VCaP (cell line): Measurements from ENCODE around the gene OOEP.
A peak's percentile ranks its signal among the peaks of the same experiment; 100 is the strongest.
"Not testable (repeated sequence)": the region's sequence is repeated elsewhere in the genome, so short reads cannot be mapped to it uniquely, and the experiment has no call there.

ENCODE experiments used
- H3K27ac ChIP-seq: fragments of 450-650 bp; 2 replicates; pipeline ENCODE4 v1.5.1; 2017
- TF ChIP-seq, protein P1 (sequence below): fragments of 450-650 bp; conservative IDR thresholded peaks from 2 replicates; pipeline ENCODE4 v1.5.1; 2017; ENCODE audit warnings: mild to moderate bottlenecking, moderate library complexity

The OOEP gene

DNA sequence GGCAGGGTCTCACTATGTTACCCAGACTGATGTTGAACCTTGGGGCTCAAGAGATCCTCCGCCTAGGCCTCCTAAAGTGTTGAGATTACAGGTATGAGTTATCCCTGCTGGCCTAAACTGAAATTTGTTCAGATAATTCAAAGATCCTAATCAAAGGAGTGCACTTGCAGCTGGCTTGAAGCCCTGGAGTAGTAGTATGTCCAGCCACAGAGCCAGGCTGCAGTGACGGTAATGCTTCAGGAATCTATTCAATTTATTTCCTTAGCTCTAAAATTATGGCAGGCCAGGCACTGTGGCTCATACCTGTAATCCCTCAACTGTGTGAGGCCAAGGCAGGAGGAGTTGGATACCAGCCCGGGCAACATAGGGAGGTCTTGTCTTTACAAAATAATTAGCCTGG is 23.6 kb upstream of the OOEP start:
- no peak overlapping the region for H3K27ac ChIP-seq
- TF ChIP-seq, protein P1, sequence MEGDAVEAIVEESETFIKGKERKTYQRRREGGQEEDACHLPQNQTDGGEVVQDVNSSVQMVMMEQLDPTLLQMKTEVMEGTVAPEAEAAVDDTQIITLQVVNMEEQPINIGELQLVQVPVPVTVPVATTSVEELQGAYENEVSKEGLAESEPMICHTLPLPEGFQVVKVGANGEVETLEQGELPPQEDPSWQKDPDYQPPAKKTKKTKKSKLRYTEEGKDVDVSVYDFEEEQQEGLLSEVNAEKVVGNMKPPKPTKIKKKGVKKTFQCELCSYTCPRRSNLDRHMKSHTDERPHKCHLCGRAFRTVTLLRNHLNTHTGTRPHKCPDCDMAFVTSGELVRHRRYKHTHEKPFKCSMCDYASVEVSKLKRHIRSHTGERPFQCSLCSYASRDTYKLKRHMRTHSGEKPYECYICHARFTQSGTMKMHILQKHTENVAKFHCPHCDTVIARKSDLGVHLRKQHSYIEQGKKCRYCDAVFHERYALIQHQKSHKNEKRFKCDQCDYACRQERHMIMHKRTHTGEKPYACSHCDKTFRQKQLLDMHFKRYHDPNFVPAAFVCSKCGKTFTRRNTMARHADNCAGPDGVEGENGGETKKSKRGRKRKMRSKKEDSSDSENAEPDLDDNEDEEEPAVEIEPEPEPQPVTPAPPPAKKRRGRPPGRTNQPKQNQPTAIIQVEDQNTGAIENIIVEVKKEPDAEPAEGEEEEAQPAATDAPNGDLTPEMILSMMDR: no peak

DNA sequence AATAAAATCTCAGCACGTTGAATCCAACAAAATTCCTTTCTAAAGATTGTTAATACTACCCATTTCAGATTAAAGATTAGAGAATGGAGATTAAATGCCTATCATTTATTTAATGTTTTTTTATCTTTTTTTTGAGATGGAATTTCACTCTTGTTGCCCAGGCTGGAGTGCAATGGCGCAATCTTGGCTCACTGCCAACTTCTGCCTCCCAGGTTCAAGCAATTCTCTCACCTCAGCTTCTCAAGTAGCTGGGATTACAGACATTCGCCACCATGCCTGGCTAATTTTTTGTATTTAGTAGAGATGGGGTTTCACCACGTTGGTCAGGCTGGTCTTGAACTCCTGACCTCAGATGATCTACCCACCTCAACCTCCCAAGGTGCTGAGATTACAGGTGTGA is 22.5 kb upstream of the OOEP start:
- not testable (repeated sequence) for H3K27ac ChIP-seq

DNA sequence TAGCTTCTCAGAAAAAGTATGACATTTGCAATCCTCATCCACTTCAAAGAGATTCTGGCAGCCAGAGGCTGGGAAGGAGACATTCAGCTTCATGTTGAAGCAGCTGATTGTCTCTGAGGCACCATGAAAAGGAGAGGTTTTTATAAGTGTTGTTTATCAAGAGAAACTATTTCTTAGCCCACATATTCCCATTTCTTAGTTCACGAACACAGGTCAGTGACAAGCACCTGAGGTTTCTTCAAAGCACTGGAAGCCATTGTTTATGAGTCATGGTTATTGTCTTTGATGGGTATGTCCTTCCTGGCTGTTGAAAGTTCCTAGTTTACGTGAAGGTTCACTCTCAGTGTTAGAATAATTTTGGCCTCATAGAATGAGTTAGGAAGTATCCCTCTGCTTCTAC is 22.0 kb upstream of the OOEP start:
- TF ChIP-seq, protein P1: no peak
- H3K27ac ChIP-seq: no peak overlapping the region

DNA sequence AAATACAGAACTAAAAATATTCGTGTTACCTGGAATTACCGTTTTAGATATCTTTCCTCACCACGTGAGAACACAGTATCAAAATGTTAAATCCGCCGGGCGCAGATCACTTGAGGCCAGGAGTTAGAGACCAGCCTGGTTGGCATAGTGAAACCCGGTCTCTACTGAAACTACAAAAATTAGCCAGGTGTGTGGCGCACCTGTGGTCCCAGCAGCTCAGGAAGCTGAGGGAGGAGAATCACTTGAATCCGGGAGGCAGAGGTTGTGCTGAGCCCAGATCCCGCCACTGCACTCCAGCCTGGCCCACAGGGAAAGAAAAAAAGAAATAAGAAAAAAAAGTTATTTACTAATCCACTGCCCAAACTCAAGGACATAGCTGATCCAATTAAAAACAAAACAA is 20.2 kb upstream of the OOEP start:
- TF ChIP-seq, protein P1: no peak
- H3K27ac ChIP-seq: no peak overlapping the region

DNA sequence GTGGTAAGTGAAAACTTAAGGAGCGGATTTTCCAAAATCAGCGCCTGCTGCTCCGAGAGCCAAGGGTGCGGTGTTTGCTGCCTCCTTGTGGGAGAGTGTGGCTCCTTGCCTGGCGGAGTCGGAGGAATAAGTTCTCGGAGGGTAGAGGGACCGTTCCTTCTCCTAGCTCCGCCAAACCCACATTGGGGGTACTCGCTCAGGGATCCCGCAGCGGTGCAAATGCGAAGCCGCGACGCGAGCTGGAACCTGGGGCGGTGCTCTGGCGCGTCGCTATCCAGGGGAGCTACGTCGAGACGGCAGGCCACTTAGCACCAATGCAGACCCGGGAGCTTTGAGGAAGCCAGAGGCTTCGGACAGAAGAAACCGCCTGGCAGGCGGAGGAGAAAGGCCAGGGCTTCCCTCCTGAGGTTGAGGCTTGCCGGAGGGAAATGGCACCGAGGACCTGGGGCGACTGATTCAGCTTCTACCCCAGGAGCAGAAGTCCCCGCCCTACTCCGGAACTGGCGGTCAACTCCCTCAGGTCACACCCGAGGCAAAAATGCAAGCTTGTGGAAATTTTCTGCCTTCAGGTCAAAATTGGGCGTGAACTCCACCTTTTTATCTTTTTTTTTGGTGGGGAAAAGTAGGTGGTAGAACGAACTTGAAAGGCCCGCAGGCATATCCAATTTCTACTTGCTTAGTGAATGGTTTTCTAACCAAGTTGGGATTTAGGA is 19.3 kb upstream of the OOEP start:
- peak overlapping the region; percentile 11; the same call in 1 of the 2 replicates for H3K27ac ChIP-seq
- TF ChIP-seq, protein P1: peak; percentile 86

DNA sequence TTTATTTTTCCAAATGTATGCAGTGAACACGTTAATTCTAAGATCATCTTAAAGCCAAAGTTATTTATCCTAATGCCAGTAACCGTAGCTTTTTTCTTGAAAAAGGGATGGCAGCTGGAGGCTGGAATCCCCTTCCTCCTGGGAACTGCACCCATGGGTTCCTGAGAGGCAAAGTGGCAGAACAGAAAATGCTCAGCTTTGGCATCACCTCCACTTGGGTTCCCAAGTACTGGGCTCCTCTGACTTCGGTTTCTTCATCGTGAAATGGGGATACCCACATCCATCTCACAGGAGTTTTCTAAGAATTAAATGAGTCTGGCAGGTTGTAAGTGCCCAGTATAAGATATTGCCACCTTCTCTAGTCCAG is 18.7 kb upstream of the OOEP start:
- no peak overlapping the region for H3K27ac ChIP-seq

DNA sequence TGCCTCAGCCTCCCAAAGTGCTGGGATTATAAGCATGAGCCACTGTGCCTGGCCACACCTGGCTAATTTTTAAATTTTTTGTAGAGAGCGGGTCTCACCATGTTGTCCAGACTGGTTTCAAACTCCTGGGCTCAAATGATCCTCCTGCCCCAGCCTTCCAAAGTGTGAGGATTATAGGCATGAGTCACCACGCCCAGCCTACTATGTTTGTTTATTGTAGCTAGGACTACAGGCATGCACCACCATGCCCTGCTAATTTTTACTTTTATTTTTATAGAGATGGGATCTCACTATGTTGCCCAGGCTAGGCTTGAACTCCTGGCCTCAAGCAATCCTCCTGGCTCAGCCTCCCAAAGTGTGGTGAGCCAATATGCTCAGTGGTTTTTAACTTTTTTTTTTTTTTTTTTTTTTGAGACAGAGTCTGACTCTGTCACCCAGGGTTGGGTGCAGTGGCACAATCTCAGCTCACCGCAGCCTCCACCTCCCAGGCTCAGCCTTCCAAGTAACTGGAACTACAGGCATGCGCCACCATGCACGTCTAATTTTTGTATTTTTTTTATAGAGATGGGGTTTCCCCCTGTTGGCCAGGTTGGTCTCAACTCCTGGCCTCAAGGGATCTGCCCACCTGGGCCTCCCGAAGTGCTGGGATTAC is 12.9 kb upstream of the OOEP start:
- no peak overlapping the region for H3K27ac ChIP-seq
- TF ChIP-seq, protein P1: no peak

More for the DNA sequence above, 18.7 kb upstream of the OOEP start:
- TF ChIP-seq, protein P1: no peak

DNA sequence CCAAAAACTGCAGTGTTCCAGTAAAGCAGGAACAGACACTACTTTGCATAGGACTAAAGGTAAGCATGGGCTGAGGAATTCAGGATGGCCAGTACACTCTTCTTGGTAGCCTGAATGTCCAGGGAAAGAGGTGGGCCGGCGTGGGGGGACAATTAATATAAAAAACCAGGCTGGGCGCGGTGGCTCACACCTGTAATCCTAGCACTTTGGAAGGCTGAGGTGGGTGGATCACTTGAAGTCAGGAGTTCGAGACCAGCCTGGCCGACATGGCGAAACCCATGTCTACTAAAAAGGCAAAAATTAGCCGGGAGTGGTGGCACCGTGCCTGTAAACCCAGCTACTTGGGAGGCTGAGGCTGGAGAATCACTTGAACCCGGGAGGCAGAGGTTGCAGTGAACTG is 11.8 kb upstream of the OOEP start:
- not testable (repeated sequence) for H3K27ac ChIP-seq
